ENCODE data around the gene RNF186. TPM values are rescaled to one million over a fixed set of nuclear protein-coding genes. Genes with fewer than 3 reads are reported as not detected.

RNF186 gene
- polyA plus RNA-seq, 6 donors from 2014 or later = not detected

- no peak for DNase-seq
- H3K4me3 Mint-ChIP-seq = no peak overlapping the region
- no peaks in the 10 kb centered on the region for H3K36me3 Mint-ChIP-seq
- H3K9me3 Mint-ChIP-seq = no peaks in the 10 kb centered on the region
- ATAC-seq (ENCODE audit: low read depth in 2 of 2) = no peak
- no peak overlapping the region for H3K27ac Mint-ChIP-seq
- no peaks in the 10 kb centered on the region for H3K4me1 Mint-ChIP-seq
- peaks cover 36 to 40% (median 37%) of the 10 kb centered on the region in 3 donors for H3K27me3 Mint-ChIP-seq
Observed at GRCh38 chr1:19846338-19846737, 31.3 kb upstream of the RNF186 start.

- H3K4me3 Mint-ChIP-seq = no peak overlapping the region
- peaks cover 37 to 40% (median 38%) of the 10 kb centered on the region in 3 donors for H3K27me3 Mint-ChIP-seq
- ATAC-seq (ENCODE audit: low read depth in 2 of 2) (no peak), DNase-seq (no peak)
- no peaks in the 10 kb centered on the region for H3K36me3 Mint-ChIP-seq
- no peaks in the 10 kb centered on the region for H3K4me1 Mint-ChIP-seq
- no peak overlapping the region for H3K27ac Mint-ChIP-seq
- no peaks in the 10 kb centered on the region for H3K9me3 Mint-ChIP-seq
Observed at GRCh38 chr1:19845555-19845954, 30.5 kb upstream of the RNF186 start.

GRCh38 chr1:19844731-19845495, 29.8 kb upstream of the RNF186 start:
- Mint-ChIP-seq H3K9me3 (no peaks in the 10 kb centered on the region), H3K4me3 (no peak overlapping the region), H3K27me3 (peaks cover 37 to 41% (median 41%) of the 10 kb centered on the region in 3 donors), H3K27ac (no peak overlapping the region), H3K4me1 (no peaks in the 10 kb centered on the region), H3K36me3 (no peaks in the 10 kb centered on the region)
- ATAC-seq (ENCODE audit: low read depth in 2 of 2) = no peak
- DNase-seq = no peak

GRCh38 chr1:19840228-19840627, 25.1 kb upstream of the RNF186 start:
- Mint-ChIP-seq H3K4me1 (peaks cover 2 to 7% (median 6%) of the 10 kb centered on the region in 3 donors), H3K27me3 (peaks cover 24 to 34% (median 30%) of the 10 kb centered on the region in 3 donors), H3K36me3 (no peaks in the 10 kb centered on the region), H3K9me3 (peaks cover 0 to 1% (median 0%) of the 10 kb centered on the region in 7 donors), H3K4me3 (no peak overlapping the region), H3K27ac (no peak overlapping the region)
- DNase-seq = no peak
- ATAC-seq (ENCODE audit: low read depth in 2 of 2) = no peak

- peaks cover 21 to 33% (median 23%) of the 10 kb centered on the region in 3 donors for H3K27me3 Mint-ChIP-seq
- no peaks in the 10 kb centered on the region for H3K36me3 Mint-ChIP-seq
- DNase-seq (no peak), ATAC-seq (ENCODE audit: low read depth in 2 of 2) (no peak)
- H3K27ac Mint-ChIP-seq = peak overlapping the region in 1 of 6 donors; percentile 67
- H3K4me1 Mint-ChIP-seq = peaks cover 2 to 7% (median 6%) of the 10 kb centered on the region in 3 donors
- peaks cover 0 to 1% (median 0%) of the 10 kb centered on the region in 7 donors for H3K9me3 Mint-ChIP-seq
- no peak overlapping the region for H3K4me3 Mint-ChIP-seq
Observed at GRCh38 chr1:19837866-19838265, 22.8 kb upstream of the RNF186 start.

- H3K36me3 Mint-ChIP-seq = no peaks in the 10 kb centered on the region
Observed at GRCh38 chr1:19835578-19835977, 20.5 kb upstream of the RNF186 start.

GRCh38 chr1:19831441-19831840, 16.4 kb upstream of the RNF186 start:
- Mint-ChIP-seq H3K9me3 (peaks cover 0 to 23% (median 11%) of the 10 kb centered on the region in 7 donors), H3K4me3 (no peak overlapping the region), H3K27ac (no peak overlapping the region), H3K4me1 (peaks cover 0 to 3% (median 0%) of the 10 kb centered on the region in 3 donors), H3K27me3 (peaks cover 39 to 61% (median 51%) of the 10 kb centered on the region in 3 donors), H3K36me3 (no peaks in the 10 kb centered on the region)
- DNase-seq (no peak), ATAC-seq (ENCODE audit: low read depth in 2 of 2) (no peak)

More at GRCh38 chr1:19835578-19835977, 20.5 kb upstream of the RNF186 start:
- peak overlapping the region in 1 of 6 donors; percentile 82 for H3K27ac Mint-ChIP-seq
- no peak overlapping the region for H3K4me3 Mint-ChIP-seq
- peaks cover 0 to 14% (median 8%) of the 10 kb centered on the region in 7 donors for H3K9me3 Mint-ChIP-seq
- peaks cover 2 to 7% (median 6%) of the 10 kb centered on the region in 3 donors for H3K4me1 Mint-ChIP-seq
- ATAC-seq (ENCODE audit: low read depth in 2 of 2) (no peak), DNase-seq (no peak)
- H3K27me3 Mint-ChIP-seq = peaks cover 24 to 40% (median 37%) of the 10 kb centered on the region in 3 donors

- H3K27me3 Mint-ChIP-seq = peaks cover 46 to 67% (median 61%) of the 10 kb centered on the region in 3 donors
Observed at GRCh38 chr1:19828546-19828945, 13.5 kb upstream of the RNF186 start.

GRCh38 chr1:19825298-19825697, 10.2 kb upstream of the RNF186 start:
- Mint-ChIP-seq H3K4me1 (no peaks in the 10 kb centered on the region), H3K4me3 (no peak overlapping the region), H3K9me3 (peaks cover 0 to 10% (median 3%) of the 10 kb centered on the region in 7 donors), H3K36me3 (no peaks in the 10 kb centered on the region), H3K27me3 (peaks cover 40 to 49% (median 48%) of the 10 kb centered on the region in 3 donors), H3K27ac (no peak overlapping the region)
- DNase-seq = no peak
- ATAC-seq (ENCODE audit: low read depth in 2 of 2) = no peak

More at GRCh38 chr1:19828546-19828945, 13.5 kb upstream of the RNF186 start:
- peaks cover 0 to 23% (median 11%) of the 10 kb centered on the region in 7 donors for H3K9me3 Mint-ChIP-seq
- no peak overlapping the region for H3K4me3 Mint-ChIP-seq
- no peak overlapping the region for H3K27ac Mint-ChIP-seq
- ATAC-seq (ENCODE audit: low read depth in 2 of 2) (no peak), DNase-seq (no peak)
- H3K4me1 Mint-ChIP-seq = no peaks in the 10 kb centered on the region
- no peaks in the 10 kb centered on the region for H3K36me3 Mint-ChIP-seq

- no peak for ATAC-seq (ENCODE audit: low read depth in 2 of 2)
- Mint-ChIP-seq H3K4me1 (no peaks in the 10 kb centered on the region), H3K4me3 (no peak overlapping the region), H3K27ac (no peak overlapping the region), H3K9me3 (peaks cover 0 to 10% (median 2%) of the 10 kb centered on the region in 7 donors), H3K27me3 (peaks cover 40 to 51% (median 45%) of the 10 kb centered on the region in 3 donors), H3K36me3 (no peaks in the 10 kb centered on the region)
- DNase-seq = no peak
Observed at GRCh38 chr1:19824541-19824940, 9.5 kb upstream of the RNF186 start.

GRCh38 chr1:19824036-19824435, 9.0 kb upstream of the RNF186 start:
- ATAC-seq (ENCODE audit: low read depth in 2 of 2) = no peak
- H3K9me3 Mint-ChIP-seq = peaks cover 0 to 5% (median 2%) of the 10 kb centered on the region in 7 donors
- no peak for DNase-seq
- no peak overlapping the region for H3K27ac Mint-ChIP-seq
- no peak overlapping the region for H3K4me3 Mint-ChIP-seq
- no peaks in the 10 kb centered on the region for H3K4me1 Mint-ChIP-seq
- no peaks in the 10 kb centered on the region for H3K36me3 Mint-ChIP-seq
- peaks cover 35 to 47% (median 40%) of the 10 kb centered on the region in 3 donors for H3K27me3 Mint-ChIP-seq

- DNase-seq (no peak), ATAC-seq (ENCODE audit: low read depth in 2 of 2) (no peak)
- Mint-ChIP-seq H3K27me3 (peaks cover 13 to 23% (median 17%) of the 10 kb centered on the region in 3 donors), H3K36me3 (no peaks in the 10 kb centered on the region), H3K4me3 (peak overlapping the region in 1 of 8 donors; percentile 42), H3K4me1 (no peaks in the 10 kb centered on the region), H3K9me3 (peaks cover 0 to 3% (median 0%) of the 10 kb centered on the region in 7 donors), H3K27ac (peak overlapping the region in 1 of 6 donors; percentile 36)
Observed at GRCh38 chr1:19819701-19820100, 4.6 kb upstream of the RNF186 start.

GRCh38 chr1:19818324-19818723, 3.2 kb upstream of the RNF186 start:
- ATAC-seq (ENCODE audit: low read depth in 2 of 2) (no peak), DNase-seq (no peak)
- H3K9me3 Mint-ChIP-seq = peaks cover 0 to 3% (median 0%) of the 10 kb centered on the region in 7 donors
- H3K27me3 Mint-ChIP-seq = peaks cover 13 to 30% (median 29%) of the 10 kb centered on the region in 3 donors
- H3K27ac Mint-ChIP-seq = peak overlapping the region in 1 of 6 donors; percentile 19
- no peaks in the 10 kb centered on the region for H3K4me1 Mint-ChIP-seq
- no peak overlapping the region for H3K4me3 Mint-ChIP-seq
- no peaks in the 10 kb centered on the region for H3K36me3 Mint-ChIP-seq

- H3K9me3 Mint-ChIP-seq = peaks cover 0 to 2% (median 0%) of the 10 kb centered on the region in 7 donors
- ATAC-seq (ENCODE audit: low read depth in 2 of 2) = no peak
- no peak for DNase-seq
Observed at GRCh38 chr1:19817160-19817559, 2.1 kb upstream of the RNF186 start.

More at GRCh38 chr1:19817160-19817559, 2.1 kb upstream of the RNF186 start:
- no peak overlapping the region for H3K27ac Mint-ChIP-seq
- H3K4me3 Mint-ChIP-seq = no peak overlapping the region
- peaks cover 12 to 27% (median 26%) of the 10 kb centered on the region in 3 donors for H3K27me3 Mint-ChIP-seq
- H3K4me1 Mint-ChIP-seq = no peaks in the 10 kb centered on the region
- H3K36me3 Mint-ChIP-seq = no peaks in the 10 kb centered on the region
